Measurements from ENCODE around the gene METTL16. TPM values are rescaled to one million over a fixed set of nuclear protein-coding genes. Genes with fewer than 3 reads are reported as not detected.

METTL16 gene
- total and polyA plus RNA-seq, 2 donors (not counting 1 experiment from before 2014, with no cell fraction given), result 19.2 to 56.5 TPM

- CTCF ChIA-PET, result interaction anchor here (5.8 to 12.0 kb wide), 2 partner anchors 16 to 38 kb away, joined by 76 to 650 read pairs; no protein-coding TSS in a partner anchor
- Mint-ChIP-seq H3K27ac (no peak overlapping the region), H3K4me3 (no peak overlapping the region), H3K9me3 (ENCODE audit: insufficient read depth) (no peaks in the 10 kb centered on the region), H3K27me3 (no peaks in the 10 kb centered on the region), H3K4me1 (peaks cover 1% of the 10 kb centered on the region)
- Histone ChIP-seq H2AFZ (ENCODE audit: insufficient read depth, low read depth, low read length, poor library complexity, severe bottlenecking) (no peak overlapping the region), H3K36me3 (replicated peaks in 1 of 2; ENCODE audit: control extremely low read depth in 1 of 2, control insufficient read depth in 1 of 2, extremely low read depth in 1 of 2, insufficient read depth in 2 of 2, low read length in 1 of 2) (peaks cover 5 to 39% of the 10 kb centered on the region in 2 experiments), H3K9me3 (ENCODE audit: control extremely low read depth in 1 of 3, control insufficient read depth in 2 of 3, insufficient read depth in 1 of 3, low read length in 2 of 3) (no peaks in the 10 kb centered on the region), H3K27ac (ENCODE audit: low read length in 2 of 2) (no peak overlapping the region), H3K4me3 (ENCODE audit: control extremely low read depth in 1 of 5, extremely low read depth in 1 of 5, insufficient read depth in 1 of 5, low read depth in 2 of 5, low read length in 4 of 5) (no peak overlapping the region), H4K20me1 (ENCODE audit: control insufficient read depth, insufficient read depth, low read length, poor library complexity, severe bottlenecking) (peaks cover 15% of the 10 kb centered on the region), H3K79me2 (ENCODE audit: control insufficient read depth, insufficient read depth, low read length) (peaks cover 4% of the 10 kb centered on the region), H3K27me3 (replicated peaks in 1 of 4; ENCODE audit: control extremely low read depth in 1 of 4, control insufficient read depth in 3 of 4, insufficient read depth in 4 of 4, low read length in 3 of 4) (no peaks in the 10 kb centered on the region), H3K4me2 (replicated peaks; ENCODE audit: low read depth, low read length, poor library complexity, severe bottlenecking) (no peak overlapping the region), H3K4me1 (ENCODE audit: control insufficient read depth in 2 of 2, insufficient read depth in 2 of 2, low read length in 2 of 2) (no peaks in the 10 kb centered on the region), H3K9ac (ENCODE audit: low read length) (no peak overlapping the region)
- intact Hi-C loops (cut with micrococcal nuclease), result no loop called here
- POLR2A ChIA-PET, result no interaction called here
- no peak for DNase-seq
- TF ChIP-seq CTCF (IDR thresholded peaks at IDR 0.05) (no peak), EZH2 (IDR thresholded peaks at IDR 0.05; ENCODE audit: borderline replicate concordance, insufficient read depth, low read depth, low read length, poor library complexity, severe bottlenecking) (no peak)
- ATAC-seq (ENCODE audit: low read depth), result no peak
- WGBS (ENCODE audit: insufficient coverage), result 97% methylated on average over 8 of the region's 12 CpGs
These were observed 91.5 kb downstream of the METTL16 start for GRCh38 chr17:2420176-2420575.

GRCh38 chr17:2419486-2419885 lies 92.2 kb downstream of the METTL16 start:
- intact Hi-C loops (cut with micrococcal nuclease), result loop anchor here (5.0 kb wide), 1 partner anchor 593 kb away; no protein-coding TSS in a partner anchor
- Histone ChIP-seq H3K79me2 (ENCODE audit: control insufficient read depth, insufficient read depth, low read length) (peaks cover 4% of the 10 kb centered on the region), H2AFZ (ENCODE audit: insufficient read depth, low read depth, low read length, poor library complexity, severe bottlenecking) (no peak overlapping the region), H3K4me3 (ENCODE audit: control extremely low read depth in 1 of 5, extremely low read depth in 1 of 5, insufficient read depth in 1 of 5, low read depth in 2 of 5, low read length in 4 of 5) (no peak overlapping the region), H3K9ac (ENCODE audit: low read length) (no peak overlapping the region), H4K20me1 (ENCODE audit: control insufficient read depth, insufficient read depth, low read length, poor library complexity, severe bottlenecking) (peaks cover 15% of the 10 kb centered on the region), H3K27me3 (replicated peaks in 1 of 4; ENCODE audit: control extremely low read depth in 1 of 4, control insufficient read depth in 3 of 4, insufficient read depth in 4 of 4, low read length in 3 of 4) (no peaks in the 10 kb centered on the region), H3K27ac (ENCODE audit: low read length in 2 of 2) (no peak overlapping the region), H3K4me1 (ENCODE audit: control insufficient read depth in 2 of 2, insufficient read depth in 2 of 2, low read length in 2 of 2) (no peaks in the 10 kb centered on the region), H3K9me3 (ENCODE audit: control extremely low read depth in 1 of 3, control insufficient read depth in 2 of 3, insufficient read depth in 1 of 3, low read length in 2 of 3) (no peaks in the 10 kb centered on the region), H3K36me3 (replicated peaks in 1 of 2; ENCODE audit: control extremely low read depth in 1 of 2, control insufficient read depth in 1 of 2, extremely low read depth in 1 of 2, insufficient read depth in 2 of 2, low read length in 1 of 2) (peaks cover 5 to 39% of the 10 kb centered on the region in 2 experiments), H3K4me2 (replicated peaks; ENCODE audit: low read depth, low read length, poor library complexity, severe bottlenecking) (no peak overlapping the region)
- ATAC-seq (ENCODE audit: low read depth) (no peak), DNase-seq (no peak)
- ChIA-PET CTCF (interaction anchor here (1.7 to 12.0 kb wide), 3 partner anchors 15 to 37 kb away, joined by 3 to 650 read pairs (median 76); no protein-coding TSS in a partner anchor), POLR2A (no interaction called here)
- no peaks in the 10 kb centered on the region for H3K27me3 Mint-ChIP-seq
- TF ChIP-seq EZH2 (IDR thresholded peaks at IDR 0.05; ENCODE audit: borderline replicate concordance, insufficient read depth, low read depth, low read length, poor library complexity, severe bottlenecking) (no peak), CTCF (IDR thresholded peaks at IDR 0.05) (no peak)
- H3K4me1 Mint-ChIP-seq, result peaks cover 1% of the 10 kb centered on the region
- WGBS (ENCODE audit: insufficient coverage), result no CpG with 5 or more reads among the region's 6 CpGs
- no peak overlapping the region for H3K4me3 Mint-ChIP-seq
- H3K27ac Mint-ChIP-seq, result no peak overlapping the region
- H3K9me3 Mint-ChIP-seq (ENCODE audit: insufficient read depth), result no peaks in the 10 kb centered on the region

All from B cell (primary cell).